Esophagus squamous epithelium (tissue), 4 donors: ENCODE results near the gene SMC4.

Experiments
- CTCF ChIP-seq, 6 experiments: fragments of 450-650 bp in 4 of 6; fragments of 200-600 bp in 2 of 6; sonication (generic) in 2 of 6; IDR thresholded peaks; one replicate each; pipeline ENCODE4 v1.5.1; 2016 to 2019; ENCODE audit warnings: antibody characterized with exemption in 6 of 6, mild to moderate bottlenecking in 4 of 6, moderate library complexity in 4 of 6
- POLR2A ChIP-seq, 4 donors: fragments of 450-650 bp; IDR thresholded peaks; one replicate each; pipeline ENCODE4 v1.6.1; 2017; ENCODE audit warnings: antibody characterized with exemption in 4 of 4, mild to moderate bottlenecking in 4 of 4, moderate library complexity in 3 of 4

GRCh38 chr3:160481856-160482255 lies 82.4 kb downstream of the SMC4 start:
- TF ChIP-seq CTCF (IDR thresholded peaks at IDR 0.05): no peak
- TF ChIP-seq POLR2A (IDR thresholded peaks at IDR 0.05): no peak
